ENCODE data around the gene ADNP. TPM values are rescaled to one million over a fixed set of nuclear protein-coding genes. Genes with fewer than 3 reads are reported as not detected.
"Not testable (repeated sequence)": the region's sequence is repeated elsewhere in the genome, so short reads cannot be mapped to it uniquely, and the experiment has no call there.

The ADNP gene
- 21.6 to 31.3 TPM (median 29.3 TPM) in 3 replicates for polyA plus RNA-seq
- 29.4 TPM for polyA plus RNA-seq (2011; ENCODE audit: low read depth)
- 18.1 and 33.5 TPM in 2 replicates for polyA plus RNA-seq (2011; cell fraction: cytosol; rRNA removed)
- 59.4 and 69.7 TPM in 2 replicates for polyA plus RNA-seq (2011; cell fraction: nucleus; rRNA removed)
- 34.7 and 35.3 TPM in 2 replicates for polyA plus RNA-seq (2012; ENCODE audit: low replicate concordance)
- polyA minus RNA-seq = 31.1 to 61.9 TPM (median 31.2 TPM) in 3 replicates
- polyA minus RNA-seq (2011; cell fraction: cytosol; rRNA and poly(A)+ RNA removed) = 16.7 TPM
- polyA minus RNA-seq (2011; cell fraction: nucleus; rRNA and poly(A)+ RNA removed) = 31.7 and 73.8 TPM in 2 replicates

GRCh38 chr20:50931306-50932015, at the start of gene ADNP:
TSS of gene ADNP (minus strand) at chr20:50931437. CDS start at chr20:50903996, 27,441 bp downstream.
- Histone ChIP-seq H3K9ac (ENCODE audit: control insufficient read depth, extremely low read depth, insufficient read depth, low read length) (peak within 1 kb of the TSS; percentile 87), H3K9me3 (ENCODE audit: control insufficient read depth, low read depth, low read length) (no peaks in the 10 kb centered on the region), H2AFZ (ENCODE audit: control insufficient read depth, low read length) (peak within 1 kb of the TSS; percentile 58), H3K36me3 (ENCODE audit: control insufficient read depth in 2 of 2, extremely low read depth in 1 of 2, insufficient read depth in 2 of 2, low read length in 2 of 2) (peaks cover 15 to 23% of the 10 kb centered on the region in 2 experiments), H4K20me1 (ENCODE audit: control insufficient read depth, extremely low read depth, insufficient read depth, low read length) (no peaks in the 10 kb centered on the region), H3K79me2 (ENCODE audit: control insufficient read depth, insufficient read depth, low read length) (peaks cover 40% of the 10 kb centered on the region), H3K4me3 (ENCODE audit: control insufficient read depth in 2 of 3, extremely low read depth in 1 of 3, insufficient read depth in 2 of 3, low read depth in 1 of 3, low read length in 3 of 3) (peak within 1 kb of the TSS; percentile 64 to 87 (median 86)), H3K9me1 (ENCODE audit: control insufficient read depth, extremely low read depth, insufficient read depth, low read length) (no peaks in the 10 kb centered on the region), H3K27me3 (ENCODE audit: control insufficient read depth, extremely low read depth, insufficient read depth, low read length) (no peaks in the 10 kb centered on the region), H3K27ac (ENCODE audit: control insufficient read depth, insufficient read depth, low read length) (peak within 1 kb of the TSS; percentile 94), H3K4me2 (ENCODE audit: control insufficient read depth, extremely low read depth, insufficient read depth, low read depth, low read length) (peak within 1 kb of the TSS; percentile 68), H3K4me1 (ENCODE audit: control insufficient read depth, extremely low read depth, insufficient read depth, low read length) (peaks cover 21% of the 10 kb centered on the region)
- DNase-seq (ENCODE audit: low read depth, low spot score) (peak; percentile 58), FAIRE-seq (no peak)
- no peak for TF ChIP-seq EZH2 (IDR thresholded peaks at IDR 0.05; ENCODE audit: low read length)
- peak; percentile 40 to 73 (median 65) for TF ChIP-seq CTCF (optimal IDR thresholded peaks at IDR 0.05 in 1 of 3, IDR thresholded peaks at IDR 0.05 in 1 of 3, conservative IDR thresholded peaks at IDR 0.05 in 1 of 3; ENCODE audit: extremely low read depth in 1 of 3, insufficient read depth in 2 of 3, low read length in 3 of 3)
- dilution Hi-C loops (cut with MboI; ENCODE audit: extremely low pct_ligation_motif_present, low sequenced_read_pairs) = no loop called here

GRCh38 chr20:50980071-50980681, 48.9 kb upstream of the ADNP start:
- peak; percentile 64 for FAIRE-seq

GRCh38 chr20:50978533-50978932, 47.3 kb upstream of the ADNP start:
- not testable (repeated sequence) for FAIRE-seq; H3K27me3 ChIP-seq (ENCODE audit: control insufficient read depth, extremely low read depth, insufficient read depth, low read length); H3K9me3 ChIP-seq (ENCODE audit: control insufficient read depth, low read depth, low read length)

More at GRCh38 chr20:50980071-50980681, 48.9 kb upstream of the ADNP start:
- Histone ChIP-seq H3K4me1 (ENCODE audit: control insufficient read depth, extremely low read depth, insufficient read depth, low read length) (peaks cover 33% of the 10 kb centered on the region), H3K36me3 (ENCODE audit: control insufficient read depth in 2 of 2, extremely low read depth in 1 of 2, insufficient read depth in 2 of 2, low read length in 2 of 2) (no peaks in the 10 kb centered on the region), H3K4me3 (ENCODE audit: control insufficient read depth in 2 of 3, extremely low read depth in 1 of 3, insufficient read depth in 2 of 3, low read depth in 1 of 3, low read length in 3 of 3) (no peak overlapping the region), H3K9me1 (ENCODE audit: control insufficient read depth, extremely low read depth, insufficient read depth, low read length) (peaks cover 2% of the 10 kb centered on the region), H3K27ac (ENCODE audit: control insufficient read depth, insufficient read depth, low read length) (peak overlapping the region; percentile 66), H3K4me2 (ENCODE audit: control insufficient read depth, extremely low read depth, insufficient read depth, low read depth, low read length) (peak overlapping the region; percentile 29), H3K9me3 (ENCODE audit: control insufficient read depth, low read depth, low read length) (no peaks in the 10 kb centered on the region), H4K20me1 (ENCODE audit: control insufficient read depth, extremely low read depth, insufficient read depth, low read length) (no peaks in the 10 kb centered on the region), H2AFZ (ENCODE audit: control insufficient read depth, low read length) (no peak overlapping the region), H3K9ac (ENCODE audit: control insufficient read depth, extremely low read depth, insufficient read depth, low read length) (peak overlapping the region; percentile 29), H3K27me3 (ENCODE audit: control insufficient read depth, extremely low read depth, insufficient read depth, low read length) (no peaks in the 10 kb centered on the region), H3K79me2 (ENCODE audit: control insufficient read depth, insufficient read depth, low read length) (no peaks in the 10 kb centered on the region)
- dilution Hi-C loops (cut with MboI; ENCODE audit: extremely low pct_ligation_motif_present, low sequenced_read_pairs) = no loop called here
- peak; percentile 89 for DNase-seq (ENCODE audit: low read depth, low spot score)
- TF ChIP-seq CTCF (optimal IDR thresholded peaks at IDR 0.05 in 1 of 3, IDR thresholded peaks at IDR 0.05 in 1 of 3, conservative IDR thresholded peaks at IDR 0.05 in 1 of 3; ENCODE audit: extremely low read depth in 1 of 3, insufficient read depth in 2 of 3, low read length in 3 of 3) = no peak
- no peak for TF ChIP-seq EZH2 (IDR thresholded peaks at IDR 0.05; ENCODE audit: low read length)

More at GRCh38 chr20:50978533-50978932, 47.3 kb upstream of the ADNP start:
- H3K4me2 ChIP-seq (ENCODE audit: control insufficient read depth, extremely low read depth, insufficient read depth, low read depth, low read length); H3K9ac ChIP-seq (ENCODE audit: control insufficient read depth, extremely low read depth, insufficient read depth, low read length); H3K9me1 ChIP-seq (ENCODE audit: control insufficient read depth, extremely low read depth, insufficient read depth, low read length); H3K36me3 ChIP-seq (ENCODE audit: control insufficient read depth in 2 of 2, extremely low read depth in 1 of 2, insufficient read depth in 2 of 2, low read length in 2 of 2); H3K4me3 ChIP-seq (ENCODE audit: control insufficient read depth in 2 of 3, extremely low read depth in 1 of 3, insufficient read depth in 2 of 3, low read depth in 1 of 3, low read length in 3 of 3); H2AFZ ChIP-seq (ENCODE audit: control insufficient read depth, low read length); H4K20me1 ChIP-seq (ENCODE audit: control insufficient read depth, extremely low read depth, insufficient read depth, low read length); DNase-seq (ENCODE audit: low read depth, low spot score); dilution Hi-C loops (cut with MboI; ENCODE audit: extremely low pct_ligation_motif_present, low sequenced_read_pairs); H3K27ac ChIP-seq (ENCODE audit: control insufficient read depth, insufficient read depth, low read length); H3K79me2 ChIP-seq (ENCODE audit: control insufficient read depth, insufficient read depth, low read length): not testable (repeated sequence)
- peaks cover 33% of the 10 kb centered on the region for H3K4me1 ChIP-seq (ENCODE audit: control insufficient read depth, extremely low read depth, insufficient read depth, low read length)
